ENCODE data around the gene DYNLT1. TPM values are rescaled to one million over a fixed set of nuclear protein-coding genes. Genes with fewer than 3 reads are reported as not detected.

Gene DYNLT1
- total and polyA plus RNA-seq, 2 experiments from 2014 or later: 82.6 to 219 TPM

- H3K4me1 ChIP-seq (ENCODE audit: insufficient read depth): no peaks in the 10 kb centered on the region
- no peaks in the 10 kb centered on the region for H3K36me3 ChIP-seq (replicated peaks; ENCODE audit: insufficient read depth, low read depth)
- no peak overlapping the region for H3K27ac ChIP-seq
- TF ChIP-seq EZH2phosphoT487 (IDR thresholded peaks at IDR 0.05; ENCODE audit: low read depth, severe bottlenecking, unreplicated experiment): no peak
- TF ChIP-seq, protein P1, sequence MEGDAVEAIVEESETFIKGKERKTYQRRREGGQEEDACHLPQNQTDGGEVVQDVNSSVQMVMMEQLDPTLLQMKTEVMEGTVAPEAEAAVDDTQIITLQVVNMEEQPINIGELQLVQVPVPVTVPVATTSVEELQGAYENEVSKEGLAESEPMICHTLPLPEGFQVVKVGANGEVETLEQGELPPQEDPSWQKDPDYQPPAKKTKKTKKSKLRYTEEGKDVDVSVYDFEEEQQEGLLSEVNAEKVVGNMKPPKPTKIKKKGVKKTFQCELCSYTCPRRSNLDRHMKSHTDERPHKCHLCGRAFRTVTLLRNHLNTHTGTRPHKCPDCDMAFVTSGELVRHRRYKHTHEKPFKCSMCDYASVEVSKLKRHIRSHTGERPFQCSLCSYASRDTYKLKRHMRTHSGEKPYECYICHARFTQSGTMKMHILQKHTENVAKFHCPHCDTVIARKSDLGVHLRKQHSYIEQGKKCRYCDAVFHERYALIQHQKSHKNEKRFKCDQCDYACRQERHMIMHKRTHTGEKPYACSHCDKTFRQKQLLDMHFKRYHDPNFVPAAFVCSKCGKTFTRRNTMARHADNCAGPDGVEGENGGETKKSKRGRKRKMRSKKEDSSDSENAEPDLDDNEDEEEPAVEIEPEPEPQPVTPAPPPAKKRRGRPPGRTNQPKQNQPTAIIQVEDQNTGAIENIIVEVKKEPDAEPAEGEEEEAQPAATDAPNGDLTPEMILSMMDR (IDR thresholded peaks at IDR 0.05; ENCODE audit: poor library complexity): no peak
- no peak for TF ChIP-seq EZH2 (IDR thresholded peaks at IDR 0.05; ENCODE audit: borderline replicate concordance)
- no peak overlapping the region for H3K4me3 ChIP-seq
- H3K4me2 ChIP-seq: no peak overlapping the region
- no peaks in the 10 kb centered on the region for H4K20me1 ChIP-seq (ENCODE audit: insufficient read depth, poor library complexity, severe bottlenecking)
- H3K79me2 ChIP-seq: no peaks in the 10 kb centered on the region
- 90% methylated on average over 10 of the region's 10 CpGs for WGBS (ENCODE audit: low lambda C conversion rate, missing lambda C conversion rate)
- DNase-seq (ENCODE audit: low spot score): no peak
- H3K9me3 ChIP-seq (ENCODE audit: low read depth): no peaks in the 10 kb centered on the region
- no peaks in the 10 kb centered on the region for H3K9me2 ChIP-seq (replicated peaks; ENCODE audit: insufficient read depth)
- no peaks in the 10 kb centered on the region for H3K27me3 ChIP-seq
- no peak overlapping the region for H2AFZ ChIP-seq
Measured at GRCh38 chr6:158622545-158623190, 21.9 kb downstream of the DYNLT1 start.

DNA sequence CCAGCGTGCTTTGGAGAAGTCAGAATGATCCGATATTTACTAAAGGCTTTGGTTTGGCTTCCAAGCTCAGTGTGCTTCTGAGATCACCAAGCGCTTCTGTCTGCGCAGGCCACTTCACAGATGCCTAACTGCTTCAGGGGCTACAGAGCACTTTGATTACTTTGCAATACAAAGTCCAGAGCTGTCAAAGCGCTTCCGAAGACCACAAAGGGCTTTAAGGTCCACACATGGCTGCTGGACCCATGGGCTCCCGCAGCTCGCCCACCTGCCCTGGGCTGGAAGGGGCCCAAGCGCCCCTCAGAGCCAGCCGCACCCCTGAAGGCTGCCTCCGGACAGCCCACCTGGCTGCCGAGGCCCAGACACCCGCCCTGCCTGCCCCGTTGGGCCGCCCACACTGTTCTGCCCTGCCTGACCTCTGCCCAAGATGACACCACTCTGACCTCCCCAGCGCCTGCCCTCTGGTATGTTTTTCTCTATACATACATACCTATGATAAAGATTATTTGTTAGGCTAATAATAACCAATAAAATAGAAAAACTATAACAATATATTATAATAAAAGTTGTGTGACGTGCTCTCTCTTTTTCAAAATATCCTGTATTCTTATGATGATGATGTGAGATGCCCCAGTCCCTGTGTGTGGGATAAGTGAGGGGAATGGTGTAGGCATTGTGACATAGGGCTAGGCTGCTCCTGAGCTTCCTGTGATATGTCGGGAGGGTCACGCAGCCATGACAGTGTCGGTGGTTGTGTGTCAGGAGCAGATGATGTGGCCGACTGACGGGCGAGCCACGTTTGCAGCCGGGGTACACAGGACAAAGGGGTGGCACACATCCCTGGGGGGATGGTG, 22.6 kb downstream of the DYNLT1 start:
- Histone ChIP-seq H3K9me3 (ENCODE audit: low read depth) (no peaks in the 10 kb centered on the region), H3K79me2 (no peaks in the 10 kb centered on the region), H3K4me2 (no peak overlapping the region), H3K36me3 (replicated peaks; ENCODE audit: insufficient read depth, low read depth) (no peaks in the 10 kb centered on the region), H3K4me1 (ENCODE audit: insufficient read depth) (no peaks in the 10 kb centered on the region), H3K9me2 (replicated peaks; ENCODE audit: insufficient read depth) (no peaks in the 10 kb centered on the region), H3K27me3 (no peaks in the 10 kb centered on the region), H3K27ac (no peak overlapping the region), H4K20me1 (ENCODE audit: insufficient read depth, poor library complexity, severe bottlenecking) (no peaks in the 10 kb centered on the region), H3K4me3 (no peak overlapping the region), H2AFZ (no peak overlapping the region)
- TF ChIP-seq EZH2phosphoT487 (IDR thresholded peaks at IDR 0.05; ENCODE audit: low read depth, severe bottlenecking, unreplicated experiment) (no peak), EZH2 (IDR thresholded peaks at IDR 0.05; ENCODE audit: borderline replicate concordance) (no peak)
- TF ChIP-seq, protein P1 (IDR thresholded peaks at IDR 0.05; ENCODE audit: poor library complexity): no peak
- DNase-seq (ENCODE audit: low spot score): no peak
- 94% methylated on average over 25 of the region's 25 CpGs for WGBS (ENCODE audit: low lambda C conversion rate, missing lambda C conversion rate)

DNA sequence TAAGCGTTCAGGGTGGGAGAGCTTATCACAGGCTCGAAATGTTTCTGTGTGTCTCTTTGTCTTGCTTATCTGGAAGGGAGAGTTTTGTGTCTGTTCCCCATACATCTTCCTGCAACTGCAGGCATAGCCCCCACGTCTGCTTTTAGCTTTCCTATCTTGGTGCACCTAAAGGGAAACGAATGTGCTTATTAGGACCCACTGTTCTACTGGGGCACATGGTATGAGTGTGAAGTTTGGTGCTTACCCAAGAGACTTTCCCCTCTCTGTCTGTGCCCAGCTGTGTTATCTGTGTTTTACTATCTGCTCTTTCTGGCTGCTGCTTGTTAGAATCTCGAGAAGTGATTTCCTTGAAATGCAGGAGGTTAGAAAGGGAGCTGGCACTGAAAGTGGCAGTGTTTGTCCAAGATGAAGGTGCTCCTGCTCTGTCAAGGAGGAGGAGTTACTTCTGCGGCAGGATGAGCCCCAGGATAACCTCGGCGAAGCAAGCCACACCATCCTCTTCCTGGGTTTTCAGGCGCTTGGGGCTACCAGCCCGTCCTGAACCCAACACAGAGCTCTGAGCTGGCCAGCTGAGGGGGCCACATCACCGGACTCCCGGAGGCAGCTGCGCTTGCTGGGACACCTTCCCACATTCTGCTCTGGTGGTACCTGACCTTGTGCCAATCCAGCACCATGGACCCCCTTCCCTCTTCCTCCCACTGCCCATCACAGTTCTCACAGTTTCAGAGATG, 23.4 kb downstream of the DYNLT1 start:
- H3K27ac ChIP-seq: no peak overlapping the region
- H3K9me3 ChIP-seq (ENCODE audit: low read depth): no peaks in the 10 kb centered on the region
- TF ChIP-seq EZH2 (IDR thresholded peaks at IDR 0.05; ENCODE audit: borderline replicate concordance) (no peak), EZH2phosphoT487 (IDR thresholded peaks at IDR 0.05; ENCODE audit: low read depth, severe bottlenecking, unreplicated experiment) (no peak)
- TF ChIP-seq, protein P1 (IDR thresholded peaks at IDR 0.05; ENCODE audit: poor library complexity): no peak
- H4K20me1 ChIP-seq (ENCODE audit: insufficient read depth, poor library complexity, severe bottlenecking): no peaks in the 10 kb centered on the region
- H3K36me3 ChIP-seq (replicated peaks; ENCODE audit: insufficient read depth, low read depth): no peaks in the 10 kb centered on the region
- no peak overlapping the region for H3K4me2 ChIP-seq
- 79% methylated on average over 13 of the region's 13 CpGs for WGBS (ENCODE audit: low lambda C conversion rate, missing lambda C conversion rate)
- no peaks in the 10 kb centered on the region for H3K9me2 ChIP-seq (replicated peaks; ENCODE audit: insufficient read depth)
- no peak overlapping the region for H2AFZ ChIP-seq
- no peak overlapping the region for H3K4me3 ChIP-seq
- H3K27me3 ChIP-seq: no peaks in the 10 kb centered on the region
- DNase-seq (ENCODE audit: low spot score): no peak
- H3K4me1 ChIP-seq (ENCODE audit: insufficient read depth): no peaks in the 10 kb centered on the region
- H3K79me2 ChIP-seq: no peaks in the 10 kb centered on the region
